CD4-positive, alpha-beta T cell (primary cell): ENCODE results near the gene MBD5. TPM values are rescaled to one million over a fixed set of nuclear protein-coding genes. Genes with fewer than 3 reads are reported as not detected.

ENCODE experiments used
- ATAC-seq: fragments of 200-7000 bp; cut with Tn5 transposase; one replicate; pipeline ENCODE4 v1.10.0; 2022; ENCODE audit warnings: mild to moderate bottlenecking; ENCODE audit not compliant: poor library complexity
- CTCF ChIA-PET: fragments of 350-600 bp; sonication (Branson Sonifier 250); formaldehyde crosslinking; loops from one replicate; lab custom pipeline; 2021; ENCODE audit warnings: antibody characterized with exemption, inconsistent platforms; lab: Charles Lee
- POLR2A ChIA-PET: fragments of 350-600 bp; sonication (Branson Sonifier 250); formaldehyde crosslinking; loops from one replicate; lab custom pipeline; 2021; ENCODE audit warnings: antibody characterized with exemption, inconsistent platforms; lab: Charles Lee
- DNase-seq, 14 experiments: peaks; one replicate each; pipeline ENCODE4 v3.0.0-alpha.2; 2013 to 2020; ENCODE audit warnings: mixed read lengths in 2 of 14
- H3K27ac ChIP-seq, 2 donors: one replicate each; pipeline versions ENCODE4 v1.5.1 to v1.7.0; 2013; ENCODE audit warnings: low read length in 2 of 2, low read depth in 1 of 2, mild to moderate bottlenecking in 1 of 2
- H3K27me3 ChIP-seq, 2 experiments: 1 replicate in 1 of 2; 2 replicates in 1 of 2; pipeline versions ENCODE4 v1.6.1 to v1.7.0; 2013; ENCODE audit warnings: low read length in 2 of 2, control low read depth in 1 of 2, mild to moderate bottlenecking in 1 of 2, moderate library complexity in 1 of 2; ENCODE audit not compliant: insufficient read depth in 2 of 2, control insufficient read depth in 1 of 2
- H3K36me3 ChIP-seq: one replicate; pipeline ENCODE4 v1.6.1; 2013; ENCODE audit warnings: low read length, control low read depth; ENCODE audit not compliant: insufficient read depth
- H3K4me1 ChIP-seq: one replicate; pipeline ENCODE4 v1.6.1; 2013; ENCODE audit warnings: low read length, control low read depth; ENCODE audit not compliant: insufficient read depth
- H3K4me3 ChIP-seq: one replicate; pipeline ENCODE4 v1.5.1; 2013; ENCODE audit warnings: mild to moderate bottlenecking, low read length, moderate library complexity
- H3K9me3 ChIP-seq, 2 experiments: 1 replicate in 1 of 2; 2 replicates in 1 of 2; pipeline versions ENCODE4 v1.6.1 to v1.7.0; 2013; ENCODE audit warnings: low read length in 2 of 2, mild to moderate bottlenecking in 2 of 2, control low read depth in 1 of 2, moderate library complexity in 1 of 2; ENCODE audit not compliant: control insufficient read depth in 1 of 2, insufficient read depth in 1 of 2
- H3K27ac Mint-ChIP-seq: one replicate; pipeline ENCODE4 v1.8.0; 2020; ENCODE audit warnings: mixed read lengths
- H3K27me3 Mint-ChIP-seq: one replicate; pipeline ENCODE4 v1.8.0; 2021; ENCODE audit warnings: mixed read lengths
- H3K36me3 Mint-ChIP-seq: one replicate; pipeline ENCODE4 v1.8.0; 2021; ENCODE audit warnings: low read depth, mixed read lengths
- H3K4me1 Mint-ChIP-seq: one replicate; pipeline ENCODE4 v1.8.0; 2021; ENCODE audit warnings: low read depth, mixed read lengths
- H3K4me3 Mint-ChIP-seq: one replicate; pipeline ENCODE4 v1.8.0; 2020; ENCODE audit warnings: mild to moderate bottlenecking, mixed read lengths
- H3K9me3 Mint-ChIP-seq: one replicate; pipeline ENCODE4 v1.8.0; 2020; ENCODE audit warnings: mixed read lengths
- intact Hi-C, 2 experiments: fragments of 100-400 bp; cut with DNase I in 1 of 2; cut with micrococcal nuclease in 1 of 2; formaldehyde crosslinking; loops; one replicate each; pipeline versions ENCODE4 v1.15.1 to v1.9.0; 2023 to 2025; cut with DNase I, micrococcal nuclease
- total RNA-seq, 174 experiments: library from RNA in 2 of 174; stranded (reverse) in 2 of 174; gene quantifications; one replicate each; pipeline ENCODE4 v1.2.3 and lab custom pipeline; 2021 to 2026
- TF ChIP-seq, protein P1 (sequence below): fragments of 200-600 bp; IDR thresholded peaks from one replicate; pipeline ENCODE4 v1.8.0; 2022; ENCODE audit warnings: antibody characterized with exemption, mild to moderate bottlenecking

MBD5 gene
- total RNA-seq, 2 experiments from 2014 or later, result 49.8 to 52.9 TPM

DNA sequence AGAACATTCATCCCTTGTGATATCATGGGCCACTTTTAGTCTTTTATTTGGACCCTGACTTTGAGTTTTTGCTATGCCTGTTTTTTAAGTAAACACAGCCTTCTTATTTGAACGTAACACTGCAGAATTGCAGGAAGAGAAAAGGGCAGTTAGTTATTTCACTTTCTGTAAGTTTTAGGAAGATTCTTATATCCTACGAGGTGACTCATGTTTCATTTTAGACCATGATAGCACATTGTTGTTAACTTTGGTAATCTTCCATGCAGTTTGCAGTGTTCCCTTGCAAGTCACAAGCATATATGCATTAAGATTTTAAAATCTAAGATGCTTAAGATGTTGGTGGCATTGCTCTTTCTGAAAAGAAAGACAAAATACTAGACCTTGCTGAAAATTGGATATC is 495.1 kb downstream of the MBD5 start:
- intact Hi-C loops, result no loop called here
- Histone ChIP-seq H3K4me1 (peaks cover 5% of the 10 kb centered on the region), H3K4me3 (no peak overlapping the region), H3K27me3 (no peaks in the 10 kb centered on the region), H3K9me3 (no peaks in the 10 kb centered on the region), H3K36me3 (no peaks in the 10 kb centered on the region), H3K27ac (no peak overlapping the region)
- no peaks in the 10 kb centered on the region for H3K27me3 Mint-ChIP-seq
- ChIA-PET POLR2A (no interaction called here), CTCF (no interaction called here)
- no peak overlapping the region for H3K4me3 Mint-ChIP-seq
- H3K27ac Mint-ChIP-seq, result no peak overlapping the region
- DNase-seq (no peak), ATAC-seq (no peak)
- TF ChIP-seq, protein P1, sequence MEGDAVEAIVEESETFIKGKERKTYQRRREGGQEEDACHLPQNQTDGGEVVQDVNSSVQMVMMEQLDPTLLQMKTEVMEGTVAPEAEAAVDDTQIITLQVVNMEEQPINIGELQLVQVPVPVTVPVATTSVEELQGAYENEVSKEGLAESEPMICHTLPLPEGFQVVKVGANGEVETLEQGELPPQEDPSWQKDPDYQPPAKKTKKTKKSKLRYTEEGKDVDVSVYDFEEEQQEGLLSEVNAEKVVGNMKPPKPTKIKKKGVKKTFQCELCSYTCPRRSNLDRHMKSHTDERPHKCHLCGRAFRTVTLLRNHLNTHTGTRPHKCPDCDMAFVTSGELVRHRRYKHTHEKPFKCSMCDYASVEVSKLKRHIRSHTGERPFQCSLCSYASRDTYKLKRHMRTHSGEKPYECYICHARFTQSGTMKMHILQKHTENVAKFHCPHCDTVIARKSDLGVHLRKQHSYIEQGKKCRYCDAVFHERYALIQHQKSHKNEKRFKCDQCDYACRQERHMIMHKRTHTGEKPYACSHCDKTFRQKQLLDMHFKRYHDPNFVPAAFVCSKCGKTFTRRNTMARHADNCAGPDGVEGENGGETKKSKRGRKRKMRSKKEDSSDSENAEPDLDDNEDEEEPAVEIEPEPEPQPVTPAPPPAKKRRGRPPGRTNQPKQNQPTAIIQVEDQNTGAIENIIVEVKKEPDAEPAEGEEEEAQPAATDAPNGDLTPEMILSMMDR, result no peak
- no peaks in the 10 kb centered on the region for H3K9me3 Mint-ChIP-seq
- no peaks in the 10 kb centered on the region for H3K36me3 Mint-ChIP-seq
- peaks cover 15% of the 10 kb centered on the region for H3K4me1 Mint-ChIP-seq

- Histone ChIP-seq H3K27ac (no peak overlapping the region), H3K36me3 (no peaks in the 10 kb centered on the region), H3K27me3 (no peaks in the 10 kb centered on the region), H3K4me3 (no peak overlapping the region), H3K9me3 (no peaks in the 10 kb centered on the region), H3K4me1 (peaks cover 17% of the 10 kb centered on the region)
- Mint-ChIP-seq H3K9me3 (no peaks in the 10 kb centered on the region), H3K27me3 (no peaks in the 10 kb centered on the region), H3K36me3 (no peaks in the 10 kb centered on the region), H3K4me1 (peaks cover 28% of the 10 kb centered on the region), H3K4me3 (no peak overlapping the region), H3K27ac (no peak overlapping the region)
- ATAC-seq (no peak), DNase-seq (no peak)
- ChIA-PET CTCF (interaction anchor here (1.6 kb wide), 1 partner anchor 8 kb away, joined by 7 read pairs; no protein-coding TSS in a partner anchor), POLR2A (no interaction called here)
- TF ChIP-seq, protein P1, result no peak
- intact Hi-C loops, result no loop called here
Observed at GRCh38 chr2:148517296-148517695, 496.4 kb downstream of the MBD5 start.

DNA sequence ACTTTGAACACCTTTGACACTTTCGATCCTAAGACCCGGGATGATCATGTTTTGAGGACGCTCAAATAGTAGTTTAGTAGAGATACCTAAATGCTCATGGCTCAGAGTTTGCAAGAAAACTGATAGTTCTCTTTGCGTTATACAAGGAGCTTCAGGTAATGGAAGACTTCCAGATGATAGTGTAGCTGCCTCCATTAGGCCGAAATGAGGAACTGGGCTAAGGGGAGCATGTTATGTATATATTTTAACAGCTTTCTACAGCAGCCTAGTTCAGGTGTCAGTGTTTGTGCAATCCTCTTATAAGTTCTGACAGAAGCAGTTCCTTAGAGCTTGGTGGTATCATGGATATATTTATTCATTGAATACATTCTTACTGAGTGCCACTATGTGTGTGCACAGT is 496.9 kb downstream of the MBD5 start:
- CTCF ChIA-PET, result interaction anchor here (1.6 kb wide), 1 partner anchor 9 kb away, joined by 7 read pairs; no protein-coding TSS in a partner anchor
- POLR2A ChIA-PET, result no interaction called here
- Mint-ChIP-seq H3K4me3 (no peak overlapping the region), H3K27me3 (no peaks in the 10 kb centered on the region), H3K9me3 (no peaks in the 10 kb centered on the region), H3K27ac (no peak overlapping the region), H3K4me1 (peaks cover 33% of the 10 kb centered on the region), H3K36me3 (no peaks in the 10 kb centered on the region)
- no peaks in the 10 kb centered on the region for H3K9me3 ChIP-seq
- TF ChIP-seq, protein P1, result no peak
- no peak for ATAC-seq
- no peaks in the 10 kb centered on the region for H3K27me3 ChIP-seq
- intact Hi-C loops, result no loop called here
- peaks cover 21% of the 10 kb centered on the region for H3K4me1 ChIP-seq
- H3K27ac ChIP-seq, result no peak overlapping the region
- DNase-seq, result no peak
- no peaks in the 10 kb centered on the region for H3K36me3 ChIP-seq
- H3K4me3 ChIP-seq, result no peak overlapping the region
